ENCODE data around the gene GOLPH3L.
"Not testable (repeated sequence)": the region's sequence is repeated elsewhere in the genome, so short reads cannot be mapped to it uniquely, and the experiment has no call there.

Gene GOLPH3L

DNA sequence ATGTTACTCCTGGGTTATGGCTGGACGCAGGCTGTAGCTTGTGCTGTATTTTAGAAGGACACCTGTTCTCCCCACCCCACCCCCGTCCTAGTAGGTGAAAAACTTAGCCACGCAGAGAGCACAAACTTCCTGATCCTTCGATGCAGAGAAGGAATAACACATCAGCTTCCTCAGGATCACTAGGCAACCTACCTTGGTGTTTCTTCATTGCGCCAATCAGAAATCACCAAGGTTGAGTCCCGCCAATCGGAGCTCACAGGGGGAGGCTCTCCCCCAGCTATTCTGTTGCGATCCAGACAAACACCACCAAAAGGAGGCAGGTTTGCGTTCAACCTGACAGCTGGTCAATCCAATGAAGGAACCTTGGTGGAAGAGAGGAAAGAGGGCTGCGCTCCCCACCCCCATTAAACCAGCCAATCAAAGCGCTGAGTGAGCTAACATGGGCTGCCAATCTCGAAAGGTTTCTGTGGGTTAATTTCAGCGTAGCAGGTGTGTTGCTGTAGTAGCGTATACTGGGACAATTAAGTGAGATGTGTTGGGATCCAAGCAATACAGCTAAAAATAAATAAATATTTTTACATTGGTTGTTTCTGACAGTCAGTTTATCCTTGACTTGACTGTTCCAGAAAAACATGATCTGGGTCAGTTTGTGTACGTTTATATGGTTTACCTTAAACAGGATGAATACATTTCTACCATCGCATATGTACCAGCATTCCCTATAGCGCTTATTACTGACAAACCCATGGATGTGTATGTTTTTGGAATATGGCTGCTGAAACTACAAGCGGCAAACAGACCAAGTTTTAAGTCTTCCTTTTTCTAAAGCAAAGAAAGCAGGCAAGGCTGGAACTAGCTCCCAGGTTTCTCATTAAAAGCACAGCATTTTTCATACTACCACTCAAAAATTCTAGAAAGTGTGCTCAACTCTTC, at the start of gene GOLPH3L:
Gene GOLPH3L, minus strand, starts transcription at position 160 of the 933 bp plus-strand sequence. CDS start 2,316 bp downstream, outside the sequence.
- DNase-seq: peak; percentile 97

GRCh38 chr1:150730130-150730721, 33.3 kb upstream of the GOLPH3L start:
- no peak for DNase-seq

DNA sequence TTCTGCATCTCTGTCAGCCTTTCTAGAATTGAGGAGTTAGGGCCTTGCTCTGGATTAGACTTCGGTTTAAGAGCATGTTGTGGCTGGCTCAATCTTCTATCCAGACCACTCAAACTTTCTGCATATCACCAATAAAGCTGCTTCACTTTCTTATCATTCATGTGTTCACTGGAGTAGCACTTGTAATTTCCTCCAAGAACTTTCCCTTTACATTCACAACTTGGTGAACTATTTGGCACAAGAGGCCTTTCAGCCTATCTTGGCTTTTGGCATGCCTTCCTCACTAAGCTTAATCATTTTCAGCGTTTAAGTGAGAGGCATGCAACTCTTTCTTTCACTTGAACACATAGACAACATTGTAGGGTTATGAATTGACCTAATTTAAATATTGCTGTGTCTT, 27.4 kb upstream of the GOLPH3L start:
- no peak for DNase-seq

DNA sequence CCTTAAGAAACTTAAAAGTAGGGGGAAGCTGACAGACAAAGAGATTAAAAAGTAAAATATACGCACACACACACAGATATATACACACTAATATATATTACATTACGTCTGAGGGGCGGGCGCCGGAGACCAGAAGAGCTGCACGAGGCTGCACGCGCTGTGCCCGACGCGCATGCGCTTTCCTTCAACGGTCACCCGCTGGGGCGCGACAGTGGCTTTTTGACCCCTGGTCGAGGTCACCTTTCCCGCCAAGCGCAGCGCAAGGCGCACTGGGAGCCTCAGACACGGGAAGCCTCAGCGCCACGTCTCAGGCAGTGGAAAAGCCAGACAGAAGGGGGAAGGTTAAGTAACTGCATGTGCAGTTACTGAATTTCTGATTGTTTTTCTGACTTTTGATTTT, 23.7 kb upstream of the GOLPH3L start, which contains the start of gene HORMAD1:
Gene HORMAD1, minus strand, starts transcription at position 193 of the 400 bp plus-strand sequence. CDS start 1,390 bp downstream, outside the sequence.
- no peak for DNase-seq

- DNase-seq: no peak
Measured at GRCh38 chr1:150720098-150720497, 23.1 kb upstream of the GOLPH3L start.

GRCh38 chr1:150718225-150718891, 21.4 kb upstream of the GOLPH3L start:
- DNase-seq: no peak

GRCh38 chr1:150709031-150709430, 12.1 kb upstream of the GOLPH3L start:
- DNase-seq: not testable (repeated sequence)

GRCh38 chr1:150708595-150708994, 11.6 kb upstream of the GOLPH3L start:
- DNase-seq: no peak

- DNase-seq: no peak
Measured at GRCh38 chr1:150706091-150706490, 9.1 kb upstream of the GOLPH3L start.

DNA sequence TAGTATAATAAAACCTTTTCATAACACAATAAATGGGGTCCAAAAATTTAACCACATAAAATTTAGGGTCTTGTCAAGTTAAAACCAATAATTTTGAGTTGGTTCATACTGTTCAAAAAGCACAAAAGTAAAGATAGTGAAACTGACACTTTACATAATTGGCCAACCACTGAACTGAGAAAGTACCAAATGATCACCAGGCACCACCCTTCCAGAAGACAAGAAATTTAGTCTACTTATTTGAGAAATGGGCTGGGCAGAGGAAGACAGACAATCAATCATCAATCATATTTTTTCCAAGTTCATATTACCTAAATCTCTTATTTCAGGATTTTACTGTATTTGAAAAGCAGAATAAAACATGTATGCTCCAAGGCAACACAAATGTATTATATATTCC, 6.5 kb upstream of the GOLPH3L start:
- no peak for DNase-seq

- DNase-seq: no peak
Measured at GRCh38 chr1:150696590-150696989, 364 bp downstream of the GOLPH3L start.

- DNase-seq: no peak
Measured at GRCh38 chr1:150696162-150696561, 792 bp downstream of the GOLPH3L start.

DNA sequence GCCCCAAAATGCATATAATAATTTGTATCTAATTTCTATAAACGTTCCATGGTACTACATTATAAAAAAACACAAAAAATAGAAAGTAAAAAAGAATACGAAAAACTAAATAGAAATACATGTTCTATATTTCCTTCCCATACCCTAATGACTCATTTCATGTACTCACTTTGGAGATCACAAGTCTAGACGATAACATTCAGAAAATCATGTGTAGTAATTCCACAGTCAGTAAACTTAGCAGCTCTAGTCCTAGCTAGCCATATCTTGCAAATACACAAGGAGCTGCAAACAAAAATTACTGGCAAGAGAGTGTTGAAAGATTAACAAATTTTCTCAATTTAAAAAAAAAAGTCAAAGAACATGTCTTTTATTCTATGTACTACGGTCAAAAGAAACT, 1.4 kb downstream of the GOLPH3L start:
- no peak for DNase-seq

- DNase-seq: no peak
Measured at GRCh38 chr1:150692720-150693119, 4.2 kb downstream of the GOLPH3L start.

- DNase-seq: no peak
Measured at GRCh38 chr1:150688763-150689162, 8.2 kb downstream of the GOLPH3L start.

DNA sequence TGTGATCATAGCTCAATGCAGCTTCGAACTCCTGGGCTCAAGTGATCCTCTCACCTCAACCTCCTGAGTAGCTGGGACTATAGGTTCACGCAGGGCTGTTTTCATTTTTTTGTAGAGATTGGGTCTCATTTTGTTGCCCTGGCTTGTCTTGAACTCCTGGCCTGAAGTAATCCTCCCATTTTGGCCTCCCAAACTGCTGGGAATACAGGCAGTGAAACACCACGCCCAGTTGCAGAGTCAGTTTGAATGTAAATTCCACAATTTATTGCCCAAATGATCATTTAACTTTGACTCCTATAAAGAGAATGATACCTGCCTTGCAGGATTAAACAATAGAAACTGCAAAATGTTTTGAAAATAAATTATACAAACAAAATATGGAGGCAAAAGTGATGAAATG, 10.7 kb downstream of the GOLPH3L start:
- no peak for DNase-seq

DNA sequence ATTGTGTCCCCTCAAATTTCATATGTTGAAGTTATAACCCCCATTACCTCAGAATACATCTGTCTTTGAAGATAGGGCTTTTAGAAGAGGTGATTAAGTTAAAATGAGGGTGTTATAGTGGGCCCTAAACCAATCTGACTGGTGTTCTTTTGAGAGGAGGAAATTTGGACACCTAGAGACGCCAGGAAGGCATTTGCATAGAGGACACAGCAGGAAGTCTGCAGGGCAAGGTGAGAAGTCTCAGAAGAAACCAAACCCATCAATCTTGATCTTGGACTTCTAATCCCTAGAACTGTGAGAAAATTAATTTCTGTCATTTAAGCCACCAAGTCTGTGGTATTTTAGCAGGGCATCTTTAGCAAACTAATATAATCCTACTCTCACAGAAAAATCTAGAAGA, 13.0 kb downstream of the GOLPH3L start:
- DNase-seq: no peak

GRCh38 chr1:150678988-150679387, 18.0 kb downstream of the GOLPH3L start:
- no peak for DNase-seq

- DNase-seq: no peak
Measured at GRCh38 chr1:150674881-150675280, 22.1 kb downstream of the GOLPH3L start.

- DNase-seq: no peak
Measured at GRCh38 chr1:150663321-150663720, 33.6 kb downstream of the GOLPH3L start.

DNA sequence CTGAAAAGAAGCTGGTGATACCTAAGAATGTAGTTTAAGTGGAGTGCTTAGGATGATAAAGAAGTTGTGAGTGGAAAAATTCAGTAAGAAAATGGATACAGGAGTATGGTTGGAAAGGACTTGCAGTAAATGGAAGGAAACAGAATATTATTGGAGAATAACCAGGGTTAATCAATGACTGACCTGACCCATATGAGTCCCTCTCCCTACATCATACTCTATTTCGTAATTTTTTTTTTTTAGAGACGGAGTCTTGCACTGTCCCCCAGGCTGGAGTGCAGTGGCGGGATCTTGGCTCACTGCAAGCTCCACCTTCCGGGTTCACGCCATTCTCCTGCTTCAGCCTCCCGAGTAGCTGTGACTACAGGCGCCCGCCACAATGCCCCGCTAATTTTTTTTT, 34.1 kb downstream of the GOLPH3L start:
- no peak for DNase-seq

DNA sequence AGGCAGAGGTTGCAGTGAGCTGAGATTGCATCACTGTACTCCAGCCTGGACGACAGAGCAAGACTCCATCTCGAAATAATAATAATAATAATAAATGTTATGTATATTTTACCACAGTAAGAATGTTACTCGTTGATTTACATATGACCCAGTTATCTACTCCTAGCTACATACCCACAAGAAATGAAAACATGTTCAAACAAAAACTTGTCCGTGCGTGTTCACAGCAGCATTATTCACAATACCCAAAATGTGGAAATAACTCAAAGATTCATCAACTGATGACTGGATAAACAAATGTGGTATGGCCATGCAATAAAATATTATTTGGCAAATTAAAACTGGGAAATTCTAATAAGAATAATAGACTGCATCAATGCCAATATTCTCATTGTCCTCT, 35.8 kb downstream of the GOLPH3L start:
- no peak for DNase-seq

DNA sequence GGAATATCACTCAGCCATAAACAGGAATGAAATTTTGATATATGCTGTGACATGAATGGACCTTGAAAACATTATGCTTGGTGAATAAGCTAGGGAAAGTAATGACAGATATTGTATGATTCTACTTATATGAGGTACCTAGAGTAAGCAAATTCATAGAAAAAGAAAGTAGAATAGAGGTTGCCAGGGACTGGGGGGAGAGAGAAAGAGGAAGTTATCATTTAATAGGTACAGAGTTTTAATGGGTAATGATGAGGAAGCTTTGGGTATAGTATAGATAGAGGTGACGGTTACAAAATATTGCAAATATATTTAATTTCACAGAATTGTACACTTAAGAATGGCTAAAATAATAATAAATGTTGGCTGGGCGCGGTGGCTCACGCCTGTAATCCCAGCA, 36.4 kb downstream of the GOLPH3L start:
- DNase-seq: no peak

- not testable (repeated sequence) for DNase-seq
Measured at GRCh38 chr1:150657064-150657463, 39.9 kb downstream of the GOLPH3L start.

All from left hindlimb (tissue), 1 donor.